ENCODE measurements around the gene STX7. TPM values are rescaled to one million over a fixed set of nuclear protein-coding genes. Genes with fewer than 3 reads are reported as not detected.

The STX7 gene
- polyA plus RNA-seq, 1 experiment: 42.7 TPM

DNA sequence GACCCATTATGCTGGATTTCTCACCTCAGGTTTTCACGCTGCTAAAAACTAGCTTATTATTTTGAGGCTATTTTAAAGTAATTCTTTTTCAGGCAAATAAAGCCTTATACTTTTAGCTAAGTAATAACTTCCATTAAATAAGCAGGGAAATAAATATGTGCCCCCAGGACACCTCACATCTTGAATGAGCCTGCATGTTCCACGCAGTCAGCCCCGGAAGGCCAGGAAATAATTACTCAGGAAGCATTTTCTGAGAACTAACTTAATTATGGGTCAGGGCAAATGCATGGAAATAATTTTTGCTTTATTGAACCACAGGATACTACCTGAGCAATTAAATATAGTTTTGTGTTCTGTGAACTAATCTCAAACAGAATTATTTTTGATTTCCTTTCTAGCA is 41.1 kb downstream of the STX7 start:
- ChIA-PET POLR2A (no interaction called here), CTCF (interaction anchor here (0.6 to 9.5 kb wide), 5 partner anchors 13 to 547 kb away, joined by 3 to 61 read pairs (median 7); no protein-coding TSS in a partner anchor)
- TF ChIP-seq, protein P1, sequence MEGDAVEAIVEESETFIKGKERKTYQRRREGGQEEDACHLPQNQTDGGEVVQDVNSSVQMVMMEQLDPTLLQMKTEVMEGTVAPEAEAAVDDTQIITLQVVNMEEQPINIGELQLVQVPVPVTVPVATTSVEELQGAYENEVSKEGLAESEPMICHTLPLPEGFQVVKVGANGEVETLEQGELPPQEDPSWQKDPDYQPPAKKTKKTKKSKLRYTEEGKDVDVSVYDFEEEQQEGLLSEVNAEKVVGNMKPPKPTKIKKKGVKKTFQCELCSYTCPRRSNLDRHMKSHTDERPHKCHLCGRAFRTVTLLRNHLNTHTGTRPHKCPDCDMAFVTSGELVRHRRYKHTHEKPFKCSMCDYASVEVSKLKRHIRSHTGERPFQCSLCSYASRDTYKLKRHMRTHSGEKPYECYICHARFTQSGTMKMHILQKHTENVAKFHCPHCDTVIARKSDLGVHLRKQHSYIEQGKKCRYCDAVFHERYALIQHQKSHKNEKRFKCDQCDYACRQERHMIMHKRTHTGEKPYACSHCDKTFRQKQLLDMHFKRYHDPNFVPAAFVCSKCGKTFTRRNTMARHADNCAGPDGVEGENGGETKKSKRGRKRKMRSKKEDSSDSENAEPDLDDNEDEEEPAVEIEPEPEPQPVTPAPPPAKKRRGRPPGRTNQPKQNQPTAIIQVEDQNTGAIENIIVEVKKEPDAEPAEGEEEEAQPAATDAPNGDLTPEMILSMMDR (IDR thresholded peaks at IDR 0.05; ENCODE audit: low read depth, low read length): no peak
- H3K4me3 ChIP-seq (ENCODE audit: low read depth, low read length): no peak overlapping the region
- no peaks in the 10 kb centered on the region for H3K27me3 ChIP-seq (ENCODE audit: control insufficient read depth, insufficient read depth, low read length)
- H3K9me3 ChIP-seq (ENCODE audit: control insufficient read depth, insufficient read depth, low read length): no peaks in the 10 kb centered on the region
- DNase-seq (ENCODE audit: low read depth, low spot score): no peak
- H3K27ac ChIP-seq (ENCODE audit: low read depth, low read length): no peak overlapping the region

DNA sequence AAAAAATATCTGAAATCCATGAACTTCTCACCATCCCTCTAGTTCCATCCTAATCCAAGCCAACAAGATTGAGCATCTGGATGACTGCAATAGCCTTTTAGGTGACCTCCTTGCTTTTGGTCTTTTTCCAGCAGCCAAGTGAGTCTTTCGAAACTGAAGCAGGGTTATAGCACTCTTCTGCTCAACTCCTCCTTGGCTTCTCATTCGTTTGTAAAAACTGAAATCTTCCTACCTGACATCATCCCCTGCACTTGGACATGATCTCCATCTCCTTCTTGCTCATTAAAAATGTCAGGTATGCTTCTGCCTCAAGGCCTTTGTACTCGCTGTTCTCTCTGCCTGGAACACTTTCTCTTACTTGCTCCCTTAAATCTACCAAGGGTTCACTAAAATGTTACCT is 46.0 kb downstream of the STX7 start:
- no peaks in the 10 kb centered on the region for H3K27me3 ChIP-seq (ENCODE audit: control insufficient read depth, insufficient read depth, low read length)
- H3K9me3 ChIP-seq (ENCODE audit: control insufficient read depth, insufficient read depth, low read length): no peaks in the 10 kb centered on the region
- no peak overlapping the region for H3K4me3 ChIP-seq (ENCODE audit: low read depth, low read length)
- POLR2A ChIA-PET: no interaction called here
- TF ChIP-seq, protein P1 (IDR thresholded peaks at IDR 0.05; ENCODE audit: low read depth, low read length): no peak
- CTCF ChIA-PET: interaction anchor here (1.4 to 9.5 kb wide), 3 partner anchors 18 to 187 kb away, joined by 10 to 61 read pairs (median 15); no protein-coding TSS in a partner anchor
- DNase-seq (ENCODE audit: low read depth, low spot score): peak; percentile 36
- no peak overlapping the region for H3K27ac ChIP-seq (ENCODE audit: low read depth, low read length)

DNA sequence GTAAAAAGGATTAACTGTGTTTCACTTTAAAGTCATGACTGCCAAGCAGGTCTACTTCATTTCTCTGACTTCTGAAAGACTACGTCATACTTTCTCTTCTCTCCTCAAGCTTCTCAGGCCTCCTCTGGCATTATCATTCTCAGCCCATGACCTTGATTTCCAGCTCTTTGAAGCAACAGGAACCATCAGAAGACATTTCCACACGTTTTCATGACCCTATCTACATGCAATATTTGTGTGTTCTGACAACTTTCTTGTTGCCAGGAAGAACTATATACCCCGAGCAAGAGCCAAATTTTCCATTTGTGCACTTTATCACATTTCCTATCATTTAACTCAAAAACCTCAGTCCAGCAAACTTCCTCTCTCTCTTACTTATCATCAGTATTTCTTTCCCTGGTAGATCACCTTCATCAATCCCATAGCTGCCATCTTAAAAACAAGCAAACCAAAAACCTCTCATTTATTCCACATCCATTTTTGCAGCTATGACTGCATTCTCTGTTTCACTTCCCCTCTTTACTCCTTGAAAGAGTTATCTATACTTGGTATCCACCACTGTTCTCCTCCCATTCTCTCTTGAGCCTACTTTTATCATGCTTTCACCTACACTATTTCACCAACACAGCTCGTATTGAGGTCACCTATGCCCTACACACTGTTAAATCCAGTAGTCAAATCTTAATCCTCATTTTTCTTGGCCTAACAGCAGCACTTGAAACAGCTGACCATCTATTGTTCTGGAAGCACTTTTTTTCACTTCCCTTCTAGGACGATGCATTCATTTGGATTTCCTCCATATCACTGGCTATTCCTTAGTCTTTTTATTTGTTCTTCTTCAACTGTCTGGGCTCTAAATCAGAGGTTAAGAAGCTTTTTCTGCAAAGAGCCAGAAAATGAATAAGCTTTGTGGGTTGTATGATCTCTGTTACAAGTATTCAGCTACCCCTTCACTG is 47.1 kb downstream of the STX7 start:
- DNase-seq (ENCODE audit: low read depth, low spot score): no peak
- no peaks in the 10 kb centered on the region for H3K27me3 ChIP-seq (ENCODE audit: control insufficient read depth, insufficient read depth, low read length)
- H3K9me3 ChIP-seq (ENCODE audit: control insufficient read depth, insufficient read depth, low read length): no peaks in the 10 kb centered on the region
- POLR2A ChIA-PET: no interaction called here
- H3K27ac ChIP-seq (ENCODE audit: low read depth, low read length): no peak overlapping the region
- TF ChIP-seq, protein P1 (IDR thresholded peaks at IDR 0.05; ENCODE audit: low read depth, low read length): no peak
- CTCF ChIA-PET: interaction anchor here (1.2 to 9.5 kb wide), 4 partner anchors 164 to 541 kb away, joined by 3 to 61 read pairs (median 10); no protein-coding TSS in a partner anchor
- no peak overlapping the region for H3K4me3 ChIP-seq (ENCODE audit: low read depth, low read length)

DNA sequence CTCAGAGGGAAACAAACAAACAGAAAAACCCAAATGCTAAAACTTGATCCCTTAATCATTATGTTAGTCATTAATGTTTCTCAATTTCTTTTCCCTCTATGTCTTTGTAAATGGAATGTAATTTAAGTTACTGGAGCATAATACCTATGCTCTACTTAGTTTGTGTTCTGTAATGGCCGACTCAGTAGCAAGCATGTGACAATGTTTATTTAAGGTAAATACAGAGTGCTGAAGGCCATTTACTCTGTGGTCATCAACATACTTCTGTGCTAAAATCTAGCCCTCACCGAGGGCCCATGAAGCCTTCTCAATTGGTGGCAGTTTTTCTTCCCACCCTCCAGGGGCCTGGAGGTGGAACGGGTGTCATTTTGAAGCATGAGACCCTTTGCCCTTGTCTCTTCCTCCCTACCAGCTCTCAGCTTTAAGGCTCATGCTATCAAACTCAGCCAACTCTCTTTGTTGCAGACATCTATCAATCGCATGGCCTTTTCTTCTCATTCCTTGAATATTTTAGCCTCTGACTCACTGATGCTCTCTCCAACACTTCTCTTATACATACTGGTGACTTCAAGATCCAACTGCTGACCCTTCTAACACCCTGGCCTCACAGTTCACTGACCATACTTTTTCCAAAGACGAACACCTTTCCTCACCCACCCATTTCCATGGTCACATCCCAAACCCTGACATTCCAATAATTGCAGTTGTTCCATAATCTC is 48.2 kb downstream of the STX7 start:
- no peak overlapping the region for H3K27ac ChIP-seq (ENCODE audit: low read depth, low read length)
- H3K27me3 ChIP-seq (ENCODE audit: control insufficient read depth, insufficient read depth, low read length): no peaks in the 10 kb centered on the region
- no peaks in the 10 kb centered on the region for H3K9me3 ChIP-seq (ENCODE audit: control insufficient read depth, insufficient read depth, low read length)
- TF ChIP-seq, protein P1 (IDR thresholded peaks at IDR 0.05; ENCODE audit: low read depth, low read length): no peak
- POLR2A ChIA-PET: no interaction called here
- no peak overlapping the region for H3K4me3 ChIP-seq (ENCODE audit: low read depth, low read length)
- DNase-seq (ENCODE audit: low read depth, low spot score): no peak
- CTCF ChIA-PET: interaction anchor here (1.3 to 3.2 kb wide), 2 partner anchors 163 to 185 kb away, joined by 3 to 15 read pairs; no protein-coding TSS in a partner anchor
